Measurements from ENCODE around the gene ZEB2. TPM values are rescaled to one million over a fixed set of nuclear protein-coding genes. Genes with fewer than 3 reads are reported as not detected.

Gene ZEB2
- total and polyA plus RNA-seq, 2 donors = 15.3 to 16.1 TPM

DNA sequence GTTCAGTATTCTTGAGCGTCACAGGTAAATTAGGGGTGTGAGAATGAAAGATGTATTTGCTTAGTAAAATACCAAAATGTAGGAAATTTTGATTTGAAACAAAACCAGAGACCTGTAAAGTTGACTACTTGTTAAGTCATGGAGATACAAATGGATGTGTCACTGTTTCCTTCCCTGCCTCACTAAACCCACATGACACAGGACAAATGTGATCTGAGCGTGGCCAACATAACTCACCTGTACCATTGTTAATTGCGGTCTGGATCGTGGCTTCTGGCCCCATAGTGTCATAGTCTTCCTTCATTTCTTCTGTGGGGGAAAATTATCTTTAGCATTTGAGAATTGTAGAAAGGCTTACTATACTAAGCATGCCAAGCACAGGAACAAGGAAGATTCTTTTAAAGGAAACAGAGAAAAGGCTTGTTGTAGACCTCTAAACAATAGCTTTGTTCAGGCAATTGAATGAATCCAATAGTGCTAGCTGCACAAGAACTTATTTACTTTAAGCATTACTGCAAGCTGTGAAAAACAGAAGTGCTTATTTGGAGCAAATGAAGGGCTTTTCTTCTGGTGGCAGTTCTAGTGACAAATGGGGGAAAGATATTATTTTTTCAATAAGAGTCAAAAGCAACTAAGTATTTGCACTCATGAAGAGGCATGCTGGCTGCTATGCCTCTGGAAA, 95.2 kb downstream of the ZEB2 start:
- no peaks in the 10 kb centered on the region for H3K27me3 ChIP-seq (ENCODE audit: control insufficient read depth in 2 of 2, insufficient read depth in 1 of 2, low read length in 1 of 2)
- DNase-seq (ENCODE audit: low read depth in 6 of 9, low spot score in 9 of 9) = no peak
- no peaks in the 10 kb centered on the region for H3K4me1 ChIP-seq (ENCODE audit: control insufficient read depth in 2 of 2, insufficient read depth in 2 of 2, low read length in 2 of 2)
- 97% methylated on average over 4 of the region's 4 CpGs for WGBS
- no peaks in the 10 kb centered on the region for H3K36me3 ChIP-seq (ENCODE audit: control insufficient read depth in 2 of 2, insufficient read depth in 2 of 2, low read length in 1 of 2)
- no peak overlapping the region for H3K27ac ChIP-seq (ENCODE audit: low read depth in 1 of 2, low read length in 1 of 2)
- no peak overlapping the region for H3K4me3 ChIP-seq (ENCODE audit: low read length in 2 of 2)
- H3K9me3 ChIP-seq (ENCODE audit: control insufficient read depth in 2 of 2, insufficient read depth in 1 of 2, low read length in 1 of 2) = no peaks in the 10 kb centered on the region

DNA sequence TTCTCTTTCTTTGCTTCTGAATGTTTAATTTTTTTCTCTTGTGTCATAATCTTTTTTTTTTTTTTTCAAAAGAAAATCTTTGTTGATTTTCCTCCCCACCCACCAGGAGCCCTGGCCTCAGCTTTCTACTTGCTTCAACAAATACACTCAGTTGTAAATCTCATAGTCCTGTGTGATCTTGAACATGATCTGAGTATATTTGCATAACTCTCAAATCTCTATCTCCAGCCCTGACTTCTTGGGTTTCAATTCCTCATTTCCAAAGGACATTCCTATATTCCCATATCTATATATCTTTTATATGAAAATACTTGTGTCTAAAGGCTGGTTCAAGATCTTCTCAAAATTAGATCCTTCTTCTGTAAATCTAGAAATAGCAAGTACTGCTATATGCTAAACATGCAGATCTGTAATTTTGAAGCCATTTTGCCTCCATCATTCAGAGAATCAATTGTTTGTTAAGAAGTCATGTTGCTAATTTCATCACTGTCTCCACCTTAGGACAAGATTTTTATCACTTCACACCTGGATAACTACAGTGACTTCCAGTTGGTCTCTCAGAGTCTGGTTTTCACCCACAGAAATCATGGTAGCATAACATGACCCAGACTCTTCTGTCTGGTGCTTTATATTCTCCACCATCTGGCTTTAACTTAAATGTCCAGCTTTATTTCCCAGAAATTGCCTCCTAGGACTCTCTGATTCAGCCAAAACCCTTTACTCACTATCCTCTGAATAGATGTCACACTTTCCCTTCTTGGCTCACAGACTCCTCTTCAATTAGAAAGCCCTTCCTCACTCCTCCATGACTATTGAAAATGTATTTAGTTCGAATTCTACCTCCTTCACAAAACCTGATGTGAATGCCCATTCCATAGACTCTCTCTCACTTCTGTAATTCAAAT, 98.1 kb downstream of the ZEB2 start:
- Histone ChIP-seq H3K4me1 (ENCODE audit: control insufficient read depth in 2 of 2, insufficient read depth in 2 of 2, low read length in 2 of 2) (no peaks in the 10 kb centered on the region), H3K27ac (ENCODE audit: low read depth in 1 of 2, low read length in 1 of 2) (no peak overlapping the region), H3K4me3 (ENCODE audit: low read length in 2 of 2) (no peak overlapping the region), H3K36me3 (ENCODE audit: control insufficient read depth in 2 of 2, insufficient read depth in 2 of 2, low read length in 1 of 2) (no peaks in the 10 kb centered on the region), H3K27me3 (ENCODE audit: control insufficient read depth in 2 of 2, insufficient read depth in 1 of 2, low read length in 1 of 2) (no peaks in the 10 kb centered on the region), H3K9me3 (ENCODE audit: control insufficient read depth in 2 of 2, insufficient read depth in 1 of 2, low read length in 1 of 2) (no peaks in the 10 kb centered on the region)
- DNase-seq (ENCODE audit: low read depth in 6 of 9, low spot score in 9 of 9) = no peak
- 95% methylated on average over 1 of the region's 1 CpG for WGBS

DNA sequence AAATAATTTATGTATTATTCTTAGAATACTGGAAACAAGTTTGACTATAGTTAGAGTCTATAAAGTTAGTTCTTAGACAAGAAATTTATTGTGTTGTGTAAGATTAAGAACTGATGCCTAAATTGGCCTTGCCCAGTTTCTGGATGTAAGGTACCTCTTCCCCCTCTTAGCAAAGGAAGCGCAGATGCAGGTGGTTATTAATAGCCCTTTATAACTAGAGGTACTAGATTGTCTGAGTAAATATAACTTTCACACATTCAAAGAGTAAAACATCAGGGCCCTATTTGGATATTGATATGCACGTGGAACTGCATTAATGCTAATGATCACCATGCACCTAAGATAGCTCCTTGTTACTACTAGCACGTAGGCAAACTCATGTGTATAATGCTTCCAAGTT, 100.7 kb downstream of the ZEB2 start:
- H3K4me1 ChIP-seq (ENCODE audit: control insufficient read depth in 2 of 2, insufficient read depth in 2 of 2, low read length in 2 of 2) = no peaks in the 10 kb centered on the region
- H3K27me3 ChIP-seq (ENCODE audit: control insufficient read depth in 2 of 2, insufficient read depth in 1 of 2, low read length in 1 of 2) = no peaks in the 10 kb centered on the region
- H3K36me3 ChIP-seq (ENCODE audit: control insufficient read depth in 2 of 2, insufficient read depth in 2 of 2, low read length in 1 of 2) = no peaks in the 10 kb centered on the region
- no peak overlapping the region for H3K4me3 ChIP-seq (ENCODE audit: low read length in 2 of 2)
- WGBS = 98% methylated on average over 3 of the region's 3 CpGs
- DNase-seq (ENCODE audit: low read depth in 6 of 9, low spot score in 9 of 9) = no peak
- no peak overlapping the region for H3K27ac ChIP-seq (ENCODE audit: low read depth in 1 of 2, low read length in 1 of 2)
- H3K9me3 ChIP-seq (ENCODE audit: control insufficient read depth in 2 of 2, insufficient read depth in 1 of 2, low read length in 1 of 2) = no peaks in the 10 kb centered on the region

DNA sequence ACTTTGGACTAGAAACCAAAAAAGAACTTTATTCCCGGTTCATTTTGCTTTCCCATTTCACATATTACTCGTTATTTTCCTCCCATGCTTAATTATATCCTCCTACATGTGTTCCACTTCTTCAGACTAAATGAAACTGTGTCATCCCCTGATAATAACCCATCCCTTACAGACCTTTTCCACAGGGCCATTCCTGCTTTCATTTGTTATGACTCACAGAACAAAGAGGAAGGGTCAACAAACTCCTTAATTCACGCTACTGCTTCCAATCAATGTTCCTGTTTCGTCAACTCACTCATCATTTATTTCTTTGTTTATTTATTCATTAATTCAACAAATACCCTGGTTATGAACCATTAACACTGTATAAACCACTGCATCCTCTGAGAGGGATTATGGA, 104.5 kb downstream of the ZEB2 start:
- Histone ChIP-seq H3K4me1 (ENCODE audit: control insufficient read depth in 2 of 2, insufficient read depth in 2 of 2, low read length in 2 of 2) (no peaks in the 10 kb centered on the region), H3K36me3 (ENCODE audit: control insufficient read depth in 2 of 2, insufficient read depth in 2 of 2, low read length in 1 of 2) (no peaks in the 10 kb centered on the region), H3K27me3 (ENCODE audit: control insufficient read depth in 2 of 2, insufficient read depth in 1 of 2, low read length in 1 of 2) (no peaks in the 10 kb centered on the region), H3K27ac (ENCODE audit: low read depth in 1 of 2, low read length in 1 of 2) (no peak overlapping the region), H3K4me3 (ENCODE audit: low read length in 2 of 2) (no peak overlapping the region), H3K9me3 (ENCODE audit: control insufficient read depth in 2 of 2, insufficient read depth in 1 of 2, low read length in 1 of 2) (no peaks in the 10 kb centered on the region)
- WGBS = 99% methylated on average over 4 of the region's 4 CpGs
- DNase-seq (ENCODE audit: low read depth in 6 of 9, low spot score in 9 of 9) = no peak

DNA sequence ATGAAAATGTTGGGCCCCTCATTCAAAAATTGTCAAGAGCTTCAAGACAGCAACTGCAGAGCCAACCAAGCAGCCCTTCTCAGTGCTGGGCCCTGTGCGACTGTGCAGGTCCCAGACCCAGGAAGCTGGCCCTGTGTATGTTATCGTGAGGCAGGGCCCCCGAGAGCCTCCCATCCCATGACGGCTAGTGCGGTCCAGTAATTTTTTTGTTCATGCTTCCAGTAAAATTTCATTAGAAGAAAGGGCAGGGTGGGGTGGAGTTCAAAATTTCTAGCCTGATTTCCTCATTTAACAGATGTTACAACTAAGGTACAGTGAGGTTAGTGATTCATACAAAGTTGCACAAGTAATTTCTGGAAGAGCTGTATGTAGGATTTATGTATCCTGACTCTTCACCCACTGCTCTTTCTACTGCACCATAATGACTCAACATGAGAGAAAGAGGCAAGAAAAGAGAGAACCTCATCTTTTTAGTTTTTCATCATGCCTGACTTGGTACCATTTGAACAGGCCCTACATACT, 105.5 kb downstream of the ZEB2 start:
- H3K4me3 ChIP-seq (ENCODE audit: low read length in 2 of 2) = no peak overlapping the region
- DNase-seq (ENCODE audit: low read depth in 6 of 9, low spot score in 9 of 9) = no peak
- 97% methylated on average over 5 of the region's 5 CpGs for WGBS
- no peaks in the 10 kb centered on the region for H3K4me1 ChIP-seq (ENCODE audit: control insufficient read depth in 2 of 2, insufficient read depth in 2 of 2, low read length in 2 of 2)
- no peak overlapping the region for H3K27ac ChIP-seq (ENCODE audit: low read depth in 1 of 2, low read length in 1 of 2)
- no peaks in the 10 kb centered on the region for H3K36me3 ChIP-seq (ENCODE audit: control insufficient read depth in 2 of 2, insufficient read depth in 2 of 2, low read length in 1 of 2)
- no peaks in the 10 kb centered on the region for H3K27me3 ChIP-seq (ENCODE audit: control insufficient read depth in 2 of 2, insufficient read depth in 1 of 2, low read length in 1 of 2)
- no peaks in the 10 kb centered on the region for H3K9me3 ChIP-seq (ENCODE audit: control insufficient read depth in 2 of 2, insufficient read depth in 1 of 2, low read length in 1 of 2)

DNA sequence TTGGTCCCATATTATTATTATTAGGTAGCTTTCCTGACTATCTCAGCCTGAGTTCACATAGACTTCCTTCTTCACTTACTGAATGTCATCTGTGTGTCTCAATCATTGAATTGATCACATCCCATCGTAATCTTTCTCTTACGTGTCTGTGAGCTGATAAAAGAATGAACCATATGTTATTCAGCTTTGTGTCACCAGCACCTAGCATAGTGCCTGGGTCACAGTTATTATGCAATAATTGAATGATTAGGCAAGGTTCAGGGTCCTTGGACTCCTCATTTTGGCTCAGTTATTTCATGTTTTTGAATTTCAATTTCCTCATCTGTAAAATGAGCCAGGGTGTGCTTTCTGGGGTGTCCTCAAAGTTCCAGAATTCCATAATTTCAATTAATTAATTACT, 107.2 kb downstream of the ZEB2 start:
- no peak overlapping the region for H3K4me3 ChIP-seq (ENCODE audit: low read length in 2 of 2)
- H3K4me1 ChIP-seq (ENCODE audit: control insufficient read depth in 2 of 2, insufficient read depth in 2 of 2, low read length in 2 of 2) = no peaks in the 10 kb centered on the region
- WGBS = 98% methylated on average over 2 of the region's 2 CpGs
- H3K9me3 ChIP-seq (ENCODE audit: control insufficient read depth in 2 of 2, insufficient read depth in 1 of 2, low read length in 1 of 2) = no peaks in the 10 kb centered on the region
- DNase-seq (ENCODE audit: low read depth in 6 of 9, low spot score in 9 of 9) = no peak
- H3K36me3 ChIP-seq (ENCODE audit: control insufficient read depth in 2 of 2, insufficient read depth in 2 of 2, low read length in 1 of 2) = no peaks in the 10 kb centered on the region
- H3K27ac ChIP-seq (ENCODE audit: low read depth in 1 of 2, low read length in 1 of 2) = no peak overlapping the region
- no peaks in the 10 kb centered on the region for H3K27me3 ChIP-seq (ENCODE audit: control insufficient read depth in 2 of 2, insufficient read depth in 1 of 2, low read length in 1 of 2)

DNA sequence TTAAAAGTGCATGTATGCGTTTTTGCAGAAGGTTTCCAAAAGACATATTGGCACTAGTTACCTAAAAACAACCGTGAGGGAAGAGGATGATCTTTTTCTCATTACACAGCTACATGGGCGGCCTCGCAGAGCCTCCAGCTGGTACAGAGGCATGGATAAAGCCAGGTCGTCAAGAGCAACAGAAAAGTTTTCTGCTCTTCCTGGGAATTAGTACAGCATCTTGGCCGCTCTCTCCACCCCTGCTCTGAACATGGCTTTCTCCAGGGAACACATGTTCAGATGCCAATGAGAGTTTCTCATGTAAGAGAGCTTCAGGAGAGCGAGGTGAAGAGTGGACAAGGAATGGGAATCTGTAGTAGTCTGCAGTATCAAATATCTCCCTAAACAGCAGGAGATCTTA, 108.4 kb downstream of the ZEB2 start:
- Histone ChIP-seq H3K4me1 (ENCODE audit: control insufficient read depth in 2 of 2, insufficient read depth in 2 of 2, low read length in 2 of 2) (no peaks in the 10 kb centered on the region), H3K4me3 (ENCODE audit: low read length in 2 of 2) (no peak overlapping the region), H3K27ac (ENCODE audit: low read depth in 1 of 2, low read length in 1 of 2) (no peak overlapping the region), H3K9me3 (ENCODE audit: control insufficient read depth in 2 of 2, insufficient read depth in 1 of 2, low read length in 1 of 2) (no peaks in the 10 kb centered on the region), H3K27me3 (ENCODE audit: control insufficient read depth in 2 of 2, insufficient read depth in 1 of 2, low read length in 1 of 2) (no peaks in the 10 kb centered on the region), H3K36me3 (ENCODE audit: control insufficient read depth in 2 of 2, insufficient read depth in 2 of 2, low read length in 1 of 2) (no peaks in the 10 kb centered on the region)
- no peak for DNase-seq (ENCODE audit: low read depth in 6 of 9, low spot score in 9 of 9)
- WGBS = 98% methylated on average over 7 of the region's 7 CpGs

DNA sequence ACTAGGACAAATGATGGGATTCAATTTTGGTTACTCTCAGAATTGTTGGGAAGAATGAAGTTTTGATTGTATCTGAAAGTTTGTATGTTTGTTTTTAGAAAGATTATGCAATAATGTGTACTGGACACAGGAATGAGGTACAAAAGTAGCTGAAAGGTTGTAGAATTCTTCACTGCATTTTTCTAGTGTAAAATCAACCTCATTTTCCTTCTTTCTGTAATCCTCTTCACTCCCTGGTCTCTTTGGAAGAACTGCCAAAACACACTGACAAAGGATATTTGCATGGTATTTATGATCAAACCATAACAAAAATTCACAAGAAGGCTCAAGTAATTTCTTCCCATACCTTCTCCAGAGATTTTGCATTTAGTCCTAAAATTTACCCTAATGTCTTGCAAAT, 110.7 kb downstream of the ZEB2 start:
- Histone ChIP-seq H3K9me3 (ENCODE audit: control insufficient read depth in 2 of 2, insufficient read depth in 1 of 2, low read length in 1 of 2) (no peaks in the 10 kb centered on the region), H3K36me3 (ENCODE audit: control insufficient read depth in 2 of 2, insufficient read depth in 2 of 2, low read length in 1 of 2) (no peaks in the 10 kb centered on the region)

DNA sequence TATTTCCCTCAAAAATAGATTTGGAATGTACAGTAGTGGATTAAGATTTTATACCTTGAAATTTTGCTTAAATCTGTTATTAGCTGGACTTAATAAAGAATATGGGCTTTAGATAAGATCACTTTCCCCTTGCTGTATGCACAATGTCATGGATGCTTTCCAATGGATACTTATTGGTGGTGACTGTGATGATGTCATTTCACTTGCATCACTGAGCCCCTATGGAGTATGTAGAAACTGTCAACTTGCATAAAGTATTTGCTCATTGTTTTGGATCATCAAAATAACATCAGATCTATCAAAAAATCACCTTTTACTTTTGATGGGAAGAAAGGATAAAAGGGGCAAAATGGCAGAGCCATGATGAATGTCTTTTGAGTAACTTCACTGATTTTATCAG, 112.7 kb downstream of the ZEB2 start:
- no peak for DNase-seq (ENCODE audit: low read depth in 6 of 9, low spot score in 9 of 9)
- Histone ChIP-seq H3K27me3 (ENCODE audit: control insufficient read depth in 2 of 2, insufficient read depth in 1 of 2, low read length in 1 of 2) (no peaks in the 10 kb centered on the region), H3K4me3 (ENCODE audit: low read length in 2 of 2) (no peak overlapping the region), H3K36me3 (ENCODE audit: control insufficient read depth in 2 of 2, insufficient read depth in 2 of 2, low read length in 1 of 2) (no peaks in the 10 kb centered on the region), H3K4me1 (ENCODE audit: control insufficient read depth in 2 of 2, insufficient read depth in 2 of 2, low read length in 2 of 2) (no peaks in the 10 kb centered on the region), H3K27ac (ENCODE audit: low read depth in 1 of 2, low read length in 1 of 2) (no peak overlapping the region), H3K9me3 (ENCODE audit: control insufficient read depth in 2 of 2, insufficient read depth in 1 of 2, low read length in 1 of 2) (no peaks in the 10 kb centered on the region)

More for the DNA sequence above, 110.7 kb downstream of the ZEB2 start:
- Histone ChIP-seq H3K4me1 (ENCODE audit: control insufficient read depth in 2 of 2, insufficient read depth in 2 of 2, low read length in 2 of 2) (no peaks in the 10 kb centered on the region), H3K4me3 (ENCODE audit: low read length in 2 of 2) (no peak overlapping the region), H3K27me3 (ENCODE audit: control insufficient read depth in 2 of 2, insufficient read depth in 1 of 2, low read length in 1 of 2) (no peaks in the 10 kb centered on the region), H3K27ac (ENCODE audit: low read depth in 1 of 2, low read length in 1 of 2) (no peak overlapping the region)
- DNase-seq (ENCODE audit: low read depth in 6 of 9, low spot score in 9 of 9) = no peak
